ENCODE measurements around the gene KCNMA1.

- TF ChIP-seq CTCF (IDR thresholded peaks at IDR 0.05 in 8 of 11, conservative IDR thresholded peaks at IDR 0.05 in 3 of 11) (no peak), POLR2A (IDR thresholded peaks at IDR 0.05) (no peak)
Measured at GRCh38 chr10:77419979-77420378, 217.6 kb downstream of the KCNMA1 start.
